Measurements from ENCODE around the gene SLC6A19. TPM values are rescaled to one million over a fixed set of nuclear protein-coding genes. Genes with fewer than 3 reads are reported as not detected.

Gene SLC6A19
- total RNA-seq, 1 experiment from 2014 or later, result 0.29 TPM

DNA sequence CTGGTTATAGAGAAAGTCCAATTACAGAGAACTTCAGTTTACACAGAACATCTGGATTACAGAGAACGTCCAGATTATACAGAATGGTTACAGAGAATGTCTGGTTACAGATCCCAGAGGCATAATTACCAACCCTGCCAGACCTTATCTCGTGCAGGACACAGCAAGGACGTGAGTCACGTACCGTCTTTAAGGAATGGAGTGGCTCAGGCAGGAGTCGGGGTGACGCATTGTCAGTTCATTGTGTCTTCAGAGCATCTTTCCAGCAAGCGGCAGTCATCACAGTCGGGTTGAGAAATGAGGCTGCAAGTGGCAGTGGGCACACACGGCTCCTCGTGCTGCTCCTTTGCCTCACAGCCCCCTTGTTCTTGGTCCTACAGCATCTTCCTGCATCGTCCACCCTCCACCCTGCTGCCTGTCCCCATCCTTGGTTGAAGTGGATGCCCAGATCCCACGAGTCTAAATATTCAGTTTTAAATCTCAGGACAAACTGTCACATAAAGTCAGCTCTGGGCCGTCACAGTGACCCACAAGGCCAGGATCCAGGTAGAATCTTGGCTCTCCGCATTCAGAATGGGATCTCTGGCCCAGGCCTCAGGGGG lies 30.0 kb upstream of the SLC6A19 start:
- Mint-ChIP-seq H3K4me1 (ENCODE audit: low read depth, unreplicated experiment) (peaks cover 9% of the 10 kb centered on the region), H3K4me3 (ENCODE audit: unreplicated experiment) (no peak overlapping the region), H3K27ac (ENCODE audit: unreplicated experiment) (no peak overlapping the region), H3K36me3 (ENCODE audit: insufficient read depth, unreplicated experiment) (peaks cover 5% of the 10 kb centered on the region), H3K27me3 (ENCODE audit: insufficient read depth, unreplicated experiment) (no peaks in the 10 kb centered on the region), H3K9me3 (ENCODE audit: unreplicated experiment) (no peaks in the 10 kb centered on the region)
- no peak for DNase-seq
- intact Hi-C loops (cut with micrococcal nuclease; ENCODE audit: unreplicated experiment), result no loop called here
- TF ChIP-seq, protein P1, sequence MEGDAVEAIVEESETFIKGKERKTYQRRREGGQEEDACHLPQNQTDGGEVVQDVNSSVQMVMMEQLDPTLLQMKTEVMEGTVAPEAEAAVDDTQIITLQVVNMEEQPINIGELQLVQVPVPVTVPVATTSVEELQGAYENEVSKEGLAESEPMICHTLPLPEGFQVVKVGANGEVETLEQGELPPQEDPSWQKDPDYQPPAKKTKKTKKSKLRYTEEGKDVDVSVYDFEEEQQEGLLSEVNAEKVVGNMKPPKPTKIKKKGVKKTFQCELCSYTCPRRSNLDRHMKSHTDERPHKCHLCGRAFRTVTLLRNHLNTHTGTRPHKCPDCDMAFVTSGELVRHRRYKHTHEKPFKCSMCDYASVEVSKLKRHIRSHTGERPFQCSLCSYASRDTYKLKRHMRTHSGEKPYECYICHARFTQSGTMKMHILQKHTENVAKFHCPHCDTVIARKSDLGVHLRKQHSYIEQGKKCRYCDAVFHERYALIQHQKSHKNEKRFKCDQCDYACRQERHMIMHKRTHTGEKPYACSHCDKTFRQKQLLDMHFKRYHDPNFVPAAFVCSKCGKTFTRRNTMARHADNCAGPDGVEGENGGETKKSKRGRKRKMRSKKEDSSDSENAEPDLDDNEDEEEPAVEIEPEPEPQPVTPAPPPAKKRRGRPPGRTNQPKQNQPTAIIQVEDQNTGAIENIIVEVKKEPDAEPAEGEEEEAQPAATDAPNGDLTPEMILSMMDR (IDR thresholded peaks at IDR 0.05; ENCODE audit: insufficient read depth in 1 of 2, low read depth in 1 of 2, low read length in 1 of 2, severe bottlenecking in 1 of 2, unreplicated experiment in 1 of 2), result no peak
- ChIA-PET POLR2A (no interaction called here), CTCF (no interaction called here)
- H3K27me3 ChIP-seq (replicated peaks; ENCODE audit: control insufficient read depth, insufficient read depth, low read length), result no peaks in the 10 kb centered on the region
- BruUV-seq (replicated peaks), result no TSS peak
- no peaks in the 10 kb centered on the region for H3K4me1 ChIP-seq
- H3K4me3 ChIP-seq (ENCODE audit: low read depth, low read length), result no peak overlapping the region
- no peaks in the 10 kb centered on the region for H3K9me3 ChIP-seq
- no peaks in the 10 kb centered on the region for H3K36me3 ChIP-seq (ENCODE audit: control insufficient read depth, insufficient read depth, low read length)

DNA sequence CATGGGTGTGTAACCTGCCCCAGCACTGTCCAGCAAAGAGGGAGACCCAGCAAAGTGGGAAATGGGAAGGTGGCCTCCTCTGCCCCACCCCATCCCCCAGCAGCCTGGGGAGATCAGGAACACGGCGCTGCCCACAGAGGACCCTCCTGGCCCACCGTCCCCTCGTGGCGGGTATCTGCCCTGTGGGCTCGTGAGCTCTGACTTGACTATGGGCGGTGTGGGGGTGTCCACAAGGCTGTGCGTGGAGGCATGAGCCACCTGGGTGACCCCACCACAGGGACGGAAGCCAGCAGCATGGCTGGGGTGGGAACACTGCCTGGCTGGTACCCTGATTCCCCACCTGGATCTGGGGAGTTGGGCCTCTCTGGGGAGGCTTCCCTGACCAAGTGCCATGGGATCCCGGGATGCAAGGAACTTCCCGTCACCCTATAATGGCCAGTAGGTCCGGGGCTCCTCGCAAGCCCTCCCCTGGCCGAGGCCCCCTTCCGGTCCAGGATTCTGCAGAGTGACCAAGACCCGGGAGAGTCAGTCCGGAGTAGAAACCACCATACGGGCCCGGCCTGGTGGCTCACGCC lies 29.3 kb upstream of the SLC6A19 start:
- TF ChIP-seq, protein P1 (IDR thresholded peaks at IDR 0.05; ENCODE audit: insufficient read depth in 1 of 2, low read depth in 1 of 2, low read length in 1 of 2, severe bottlenecking in 1 of 2, unreplicated experiment in 1 of 2), result no peak
- H3K36me3 Mint-ChIP-seq (ENCODE audit: insufficient read depth, unreplicated experiment), result no peaks in the 10 kb centered on the region
- no peaks in the 10 kb centered on the region for H3K9me3 Mint-ChIP-seq (ENCODE audit: unreplicated experiment)

DNA sequence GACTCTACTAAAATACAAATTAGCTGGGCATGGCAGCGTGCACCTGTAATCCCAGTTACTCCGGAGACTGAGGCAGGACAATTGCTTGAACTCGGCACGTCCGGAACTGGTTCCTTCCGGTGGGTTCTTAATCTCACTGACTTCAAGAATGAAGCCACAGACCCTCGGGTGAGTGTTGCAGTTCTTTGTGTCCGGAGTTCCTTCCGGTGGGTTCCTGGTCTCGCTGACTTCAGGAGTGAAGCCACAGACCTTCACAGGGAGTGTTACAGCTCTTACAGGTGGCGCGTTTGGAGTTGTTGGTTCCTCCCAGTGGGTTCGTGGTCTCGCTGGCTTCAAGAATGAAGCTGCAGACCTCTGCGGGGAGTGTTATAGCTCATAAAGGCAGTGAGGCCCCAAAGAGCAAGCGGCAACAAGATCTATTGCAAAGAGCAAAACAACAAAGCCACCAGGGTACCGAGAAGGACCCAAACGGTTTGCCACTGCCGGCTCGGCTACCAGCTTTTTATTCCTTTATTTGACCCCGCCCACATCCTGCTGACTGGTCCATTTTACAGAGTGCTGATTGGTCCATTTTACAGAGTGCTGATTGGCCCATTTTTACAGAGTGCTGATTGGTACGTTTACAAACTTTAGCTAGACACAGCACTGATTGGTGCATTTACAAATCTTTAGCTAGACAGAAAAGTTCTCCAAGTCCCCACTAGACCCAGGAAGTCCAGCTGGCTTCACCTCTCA lies 28.6 kb upstream of the SLC6A19 start:
- CTCF ChIA-PET, result interaction anchor here (0.7 to 2.4 kb wide), 3 partner anchors 32 to 127 kb away, joined by 3 to 20 read pairs (median 3); no protein-coding TSS in a partner anchor
- Mint-ChIP-seq H3K9me3 (ENCODE audit: unreplicated experiment) (no peaks in the 10 kb centered on the region), H3K27me3 (ENCODE audit: insufficient read depth, unreplicated experiment) (no peaks in the 10 kb centered on the region), H3K36me3 (ENCODE audit: insufficient read depth, unreplicated experiment) (no peaks in the 10 kb centered on the region), H3K27ac (ENCODE audit: unreplicated experiment) (no peak overlapping the region), H3K4me1 (ENCODE audit: low read depth, unreplicated experiment) (peaks cover 7% of the 10 kb centered on the region), H3K4me3 (ENCODE audit: unreplicated experiment) (no peak overlapping the region)
- intact Hi-C loops (cut with micrococcal nuclease; ENCODE audit: unreplicated experiment), result no loop called here
- no peak for DNase-seq
- H3K9me3 ChIP-seq, result no peaks in the 10 kb centered on the region
- TF ChIP-seq, protein P1 (IDR thresholded peaks at IDR 0.05; ENCODE audit: insufficient read depth in 1 of 2, low read depth in 1 of 2, low read length in 1 of 2, severe bottlenecking in 1 of 2, unreplicated experiment in 1 of 2), result no peak
- no peaks in the 10 kb centered on the region for H3K36me3 ChIP-seq (ENCODE audit: control insufficient read depth, insufficient read depth, low read length)
- no TSS peak for BruUV-seq (replicated peaks)
- H3K27me3 ChIP-seq (replicated peaks; ENCODE audit: control insufficient read depth, insufficient read depth, low read length), result no peaks in the 10 kb centered on the region
- H3K4me1 ChIP-seq, result 0 out of 2 replicates have a peak, but pooled peaks cover 3% of the 10 kb centered on the region
- POLR2A ChIA-PET, result no interaction called here
- H3K4me3 ChIP-seq (ENCODE audit: low read depth, low read length), result no peak overlapping the region

More for the DNA sequence above, 29.3 kb upstream of the SLC6A19 start:
- ChIA-PET POLR2A (no interaction called here), CTCF (interaction anchor here (2.4 kb wide), 1 partner anchor 33 kb away, joined by 20 read pairs; no protein-coding TSS in a partner anchor)
- Histone ChIP-seq H3K4me3 (ENCODE audit: low read depth, low read length) (no peak overlapping the region), H3K27me3 (replicated peaks; ENCODE audit: control insufficient read depth, insufficient read depth, low read length) (no peaks in the 10 kb centered on the region), H3K4me1 (0 out of 2 replicates have a peak, but pooled peaks cover 3% of the 10 kb centered on the region), H3K9me3 (no peaks in the 10 kb centered on the region), H3K36me3 (ENCODE audit: control insufficient read depth, insufficient read depth, low read length) (no peaks in the 10 kb centered on the region)
- DNase-seq, result no peak
- no peak overlapping the region for H3K27ac Mint-ChIP-seq (ENCODE audit: unreplicated experiment)
- intact Hi-C loops (cut with micrococcal nuclease; ENCODE audit: unreplicated experiment), result no loop called here
- H3K27me3 Mint-ChIP-seq (ENCODE audit: insufficient read depth, unreplicated experiment), result no peaks in the 10 kb centered on the region
- peaks cover 9% of the 10 kb centered on the region for H3K4me1 Mint-ChIP-seq (ENCODE audit: low read depth, unreplicated experiment)
- no TSS peak for BruUV-seq (replicated peaks)
- no peak overlapping the region for H3K4me3 Mint-ChIP-seq (ENCODE audit: unreplicated experiment)

Data from Caco-2 (cell line).